GM12865 (cell line): Measurements from ENCODE around the gene KLK12.

Source experiments
- DNase-seq: peaks from one replicate; pipeline ENCODE4 v3.0.0; 2010; ENCODE audit warnings: low read depth
- H3K4me3 ChIP-seq: 2 replicates; pipeline ENCODE4 v1.5.1; 2011; ENCODE audit warnings: mild to moderate bottlenecking, low read depth, low read length, control low read depth
- CTCF ChIP-seq: IDR thresholded peaks from 2 replicates; pipeline ENCODE4 v1.5.1; 2011; ENCODE audit warnings: low read length, control low read depth, low read depth, inconsistent platforms; ENCODE audit not compliant: insufficient read depth; ENCODE audit errors: missing control alignments

KLK12 gene

GRCh38 chr19:51034704-51035103, at the start of gene KLK12:
KLK12 (minus strand) TSS chr19:51035002; CDS start chr19:51034621, 381 bp downstream.
- H3K4me3 ChIP-seq, result no peak within 1 kb of the TSS
- no peak for TF ChIP-seq CTCF
- no peak for DNase-seq

GRCh38 chr19:51084505-51084904, 49.7 kb upstream of the KLK12 start:
- H3K4me3 ChIP-seq, result no peak overlapping the region
- DNase-seq, result no peak
- no peak for TF ChIP-seq CTCF

- no peak for TF ChIP-seq CTCF
- no peak overlapping the region for H3K4me3 ChIP-seq
- DNase-seq, result no peak
These were observed 49.0 kb upstream of the KLK12 start for GRCh38 chr19:51083783-51084182.

GRCh38 chr19:51083181-51083580, 48.4 kb upstream of the KLK12 start:
- H3K4me3 ChIP-seq, result no peak overlapping the region
- TF ChIP-seq CTCF, result no peak
- no peak for DNase-seq

- DNase-seq, result no peak
- H3K4me3 ChIP-seq, result no peak within 1 kb of the TSS
- TF ChIP-seq CTCF, result no peak
These were observed 47.8 kb upstream of the KLK12 start, which contains the start of gene KLK14 for GRCh38 chr19:51082611-51083010. KLK14 (minus strand) TSS chr19:51082887; CDS start chr19:51082614, 273 bp downstream.

GRCh38 chr19:51081476-51081875, 46.7 kb upstream of the KLK12 start:
- no peak for TF ChIP-seq CTCF

GRCh38 chr19:51079481-51080110, 44.8 kb upstream of the KLK12 start:
- DNase-seq, result no peak
- no peak for TF ChIP-seq CTCF
- H3K4me3 ChIP-seq, result no peak overlapping the region

More at GRCh38 chr19:51081476-51081875, 46.7 kb upstream of the KLK12 start:
- no peak for DNase-seq
- no peak overlapping the region for H3K4me3 ChIP-seq
